CD14-positive monocyte (primary cell): ENCODE data around the gene MAN1C1. TPM values are rescaled to one million over a fixed set of nuclear protein-coding genes. Genes with fewer than 3 reads are reported as not detected.

Experiments used
- DNase-seq, 3 donors: peaks; one replicate each; pipeline ENCODE4 v3.0.0-alpha.2; 2011 to 2022
- H2AFZ ChIP-seq: 2 replicates; pipeline ENCODE4 v1.6.0; 2012; ENCODE audit warnings: mild to moderate bottlenecking, low read depth, low read length, inconsistent platforms; ENCODE audit not compliant: insufficient read depth, poor library complexity, severe bottlenecking
- H3K27ac ChIP-seq, 2 donors: 1 replicate in 1 of 2; 2 replicates in 1 of 2; pipeline ENCODE4 v1.5.1; 2012 to 2013; ENCODE audit warnings: low read length in 2 of 2, control low read depth in 1 of 2, inconsistent platforms in 1 of 2, low read depth in 1 of 2, mild to moderate bottlenecking in 1 of 2
- H3K27me3 ChIP-seq, 2 donors: one replicate each; pipeline versions ENCODE4 v1.6.0 to v1.6.1; 2011 to 2013; ENCODE audit warnings: low read length in 2 of 2; ENCODE audit not compliant: control insufficient read depth in 2 of 2, insufficient read depth in 2 of 2
- H3K36me3 ChIP-seq, 2 donors: replicated peaks in 1 of 2; 1 replicate in 1 of 2; 2 replicates in 1 of 2; pipeline versions ENCODE4 v1.5.1 to v1.6.1; 2012 to 2013; ENCODE audit warnings: low read length in 2 of 2, control low read depth in 1 of 2, inconsistent platforms in 1 of 2, mild to moderate bottlenecking in 1 of 2; ENCODE audit not compliant: insufficient read depth in 2 of 2, control insufficient read depth in 1 of 2
- H3K4me1 ChIP-seq, 2 donors: 1 replicate in 1 of 2; 2 replicates in 1 of 2; pipeline versions ENCODE4 v1.5.1 to v1.6.1; 2012 to 2013; ENCODE audit warnings: low read length in 2 of 2, control low read depth in 1 of 2, inconsistent platforms in 1 of 2, mild to moderate bottlenecking in 1 of 2, moderate library complexity in 1 of 2; ENCODE audit not compliant: insufficient read depth in 2 of 2, control insufficient read depth in 1 of 2
- H3K4me2 ChIP-seq: replicated peaks from 2 replicates; pipeline ENCODE3; 2012; ENCODE audit warnings: low read length, moderate library complexity, mild to moderate bottlenecking; ENCODE audit not compliant: poor library complexity, severe bottlenecking; ENCODE audit errors: extremely low read depth
- H3K4me3 ChIP-seq, 3 experiments: fragments of 200-600 bp in 1 of 3; sonication (generic) in 1 of 3; replicated peaks in 1 of 3; 1 replicate in 2 of 3; 2 replicates in 1 of 3; pipeline ENCODE4 v1.5.1; 2011 to 2013; ENCODE audit warnings: low read length in 3 of 3, mild to moderate bottlenecking in 3 of 3, control low read depth in 2 of 3, low read depth in 2 of 3, inconsistent platforms in 1 of 3, moderate library complexity in 1 of 3
- H3K79me2 ChIP-seq: 2 replicates; pipeline ENCODE4 v1.6.0; 2012; ENCODE audit warnings: mild to moderate bottlenecking, control low read depth, inconsistent platforms, low read length, moderate library complexity; ENCODE audit not compliant: insufficient read depth
- H3K9ac ChIP-seq: 2 replicates; pipeline ENCODE4 v1.6.0; 2017; ENCODE audit warnings: low read length, mild to moderate bottlenecking; ENCODE audit not compliant: insufficient read depth, poor library complexity, severe bottlenecking
- H3K9me3 ChIP-seq, 2 donors: replicated peaks in 1 of 2; 1 replicate in 1 of 2; 2 replicates in 1 of 2; pipeline versions ENCODE4 v1.5.1 to v1.6.1; 2012 to 2013; ENCODE audit warnings: low read length in 2 of 2, control low read depth in 1 of 2; ENCODE audit not compliant: control insufficient read depth in 1 of 2, insufficient read depth in 1 of 2
- H4K20me1 ChIP-seq: 2 replicates; pipeline ENCODE4 v1.6.0; 2012; ENCODE audit warnings: mild to moderate bottlenecking, low read length, control low read depth, moderate library complexity; ENCODE audit not compliant: insufficient read depth
- H3K27ac Mint-ChIP-seq, 7 donors: one replicate each; pipeline ENCODE4 v1.8.0; 2020; ENCODE audit warnings: mild to moderate bottlenecking in 7 of 7, mixed read lengths in 7 of 7, moderate library complexity in 6 of 7, inconsistent platforms in 2 of 7
- H3K27me3 Mint-ChIP-seq, 3 donors: one replicate each; pipeline ENCODE4 v1.8.0; 2021 to 2022; ENCODE audit warnings: low read depth in 3 of 3, mild to moderate bottlenecking in 3 of 3, mixed read lengths in 3 of 3, moderate library complexity in 3 of 3, inconsistent platforms in 1 of 3
- H3K36me3 Mint-ChIP-seq, 2 donors: one replicate each; pipeline ENCODE4 v1.8.0; 2020; ENCODE audit warnings: mixed read lengths in 2 of 2, inconsistent platforms in 1 of 2, mild to moderate bottlenecking in 1 of 2
- H3K4me1 Mint-ChIP-seq: one replicate; pipeline ENCODE4 v1.8.0; 2020; ENCODE audit warnings: mild to moderate bottlenecking, mixed read lengths
- H3K4me3 Mint-ChIP-seq, 2 donors: one replicate each; pipeline ENCODE4 v1.8.0; 2020; ENCODE audit warnings: mild to moderate bottlenecking in 2 of 2, mixed read lengths in 2 of 2, moderate library complexity in 1 of 2
- H3K9me3 Mint-ChIP-seq, 7 donors: one replicate each; pipeline ENCODE4 v1.8.0; 2020 to 2022; ENCODE audit warnings: mixed read lengths in 7 of 7, mild to moderate bottlenecking in 6 of 7, moderate library complexity in 6 of 7, inconsistent platforms in 2 of 7
- CTCF ChIP-seq: fragments of 200-600 bp; IDR thresholded peaks from one replicate; pipeline ENCODE4 v1.8.0; 2022; ENCODE audit warnings: antibody characterized with exemption, mild to moderate bottlenecking
- WGBS: methylation state at CpG from one replicate; pipeline ENCODE4 v1.1.5; 2013; ENCODE audit warnings: missing lambda C conversion rate; ENCODE audit not compliant: insufficient coverage; 5-methylcytosine and 5-hydroxymethylcytosine counted together
- intact Hi-C, 2 donors: fragments of 100-400 bp; cut with micrococcal nuclease; formaldehyde crosslinking; loops; one replicate each; pipeline versions ENCODE4 v1.15.0 to v1.15.1; 2023
- polyA plus RNA-seq, 3 donors: library from polyadenylated mRNA; depleted of rRNA in 1 of 3; unstranded in 2 of 3; stranded (reverse) in 1 of 3; fragments of 300-500 nt in 2 of 3; fragments of >200 nt in 1 of 3; fragmentation: Illumina TruSeq in 2 of 3; gene quantifications; 1 replicate in 2 of 3; 2 replicates in 1 of 3; pipeline ENCODE4 v1.2.3, GENCODE V29; 2012 to 2021

The MAN1C1 gene
- polyA plus RNA-seq, 3 donors, result 1.2 to 7.2 (median 1.7) TPM

GRCh38 chr1:25573961-25574360 lies 42.6 kb upstream of the MAN1C1 start:
- peak overlapping the region in 1 of 7 donors; percentile 50 for H3K27ac Mint-ChIP-seq

GRCh38 chr1:25575191-25575590 lies 41.4 kb upstream of the MAN1C1 start:
- TF ChIP-seq CTCF, result no peak

More at GRCh38 chr1:25573961-25574360, 42.6 kb upstream of the MAN1C1 start:
- Histone ChIP-seq H3K4me1 (no peaks in the 10 kb centered on the region), H3K36me3 (no peaks in the 10 kb centered on the region), H3K27me3 (no peaks in the 10 kb centered on the region), H3K9ac (no peak overlapping the region), H3K27ac (no peak overlapping the region), H4K20me1 (no peaks in the 10 kb centered on the region), H3K9me3 (no peaks in the 10 kb centered on the region), H3K79me2 (no peaks in the 10 kb centered on the region), H3K4me2 (no peak overlapping the region), H2AFZ (no peak overlapping the region), H3K4me3 (no peak overlapping the region)
- WGBS, result 93% methylated on average over 8 of the region's 8 CpGs
- intact Hi-C loops, result no loop called here
- TF ChIP-seq CTCF, result no peak
- peaks cover 1% of the 10 kb centered on the region in 2 donors for H3K36me3 Mint-ChIP-seq
- peaks cover 7% of the 10 kb centered on the region for H3K4me1 Mint-ChIP-seq
- no peaks in the 10 kb centered on the region for H3K9me3 Mint-ChIP-seq
- peaks cover 5 to 12% (median 8%) of the 10 kb centered on the region in 3 donors for H3K27me3 Mint-ChIP-seq
- H3K4me3 Mint-ChIP-seq, result no peak overlapping the region
- DNase-seq, result no peak

More at GRCh38 chr1:25575191-25575590, 41.4 kb upstream of the MAN1C1 start:
- no peaks in the 10 kb centered on the region for H3K27me3 ChIP-seq
- H3K36me3 ChIP-seq, result no peaks in the 10 kb centered on the region
- no peak overlapping the region for H3K4me3 ChIP-seq
- H3K4me2 ChIP-seq, result no peak overlapping the region
- Mint-ChIP-seq H3K27me3 (peaks cover 5 to 11% (median 10%) of the 10 kb centered on the region in 3 donors), H3K4me3 (no peak overlapping the region), H3K36me3 (no peaks in the 10 kb centered on the region), H3K4me1 (peaks cover 7% of the 10 kb centered on the region), H3K27ac (no peak overlapping the region), H3K9me3 (no peaks in the 10 kb centered on the region)
- H4K20me1 ChIP-seq, result no peaks in the 10 kb centered on the region
- 100% methylated on average over 1 of the region's 2 CpGs for WGBS
- H3K9me3 ChIP-seq, result no peaks in the 10 kb centered on the region
- H3K27ac ChIP-seq, result no peak overlapping the region
- DNase-seq, result no peak
- H3K9ac ChIP-seq, result no peak overlapping the region
- intact Hi-C loops, result no loop called here
- H3K4me1 ChIP-seq, result no peaks in the 10 kb centered on the region
- H2AFZ ChIP-seq, result no peak overlapping the region
- no peaks in the 10 kb centered on the region for H3K79me2 ChIP-seq
